Activated CD4-positive, CD25-positive, alpha-beta regulatory T cell (primary cell): Measurements from ENCODE around the gene VDR.

ENCODE experiments used
- DNase-seq, 4 experiments: peaks; one replicate each; lab custom pipeline; 2025; lab: John Stamatoyannopoulos, UW

Gene VDR

GRCh38 chr12:47794679-47795078 is 110.1 kb downstream of the VDR start:
- no peak for DNase-seq

GRCh38 chr12:47793015-47793681 is 111.6 kb downstream of the VDR start:
- DNase-seq, result no peak

GRCh38 chr12:47791874-47792273 is 112.9 kb downstream of the VDR start:
- no peak for DNase-seq
